PFSK-1 (cell line): Measurements from ENCODE around the gene KLRK1.
"Not testable (repeated sequence)": the region's sequence is repeated elsewhere in the genome, so short reads cannot be mapped to it uniquely, and the experiment has no call there.

Experiments
- POLR2AphosphoS5 ChIP-seq: IDR thresholded peaks from 2 replicates; pipeline ENCODE4 v1.6.1; 2012; ENCODE audit warnings: low read depth, mild to moderate bottlenecking, control low read depth, low read length, moderate library complexity
- REST ChIP-seq, 2 experiments: IDR thresholded peaks; 2 replicates each; pipeline versions ENCODE4 v1.6.1 to v1.8.0; 2011 to 2012; ENCODE audit warnings: low read depth in 2 of 2, low read length in 2 of 2, control low read depth in 1 of 2, inconsistent platforms in 1 of 2, mild to moderate bottlenecking in 1 of 2, moderate library complexity in 1 of 2; ENCODE audit not compliant: insufficient read depth in 1 of 2
- TAF1 ChIP-seq: IDR thresholded peaks from 2 replicates; pipeline ENCODE4 v1.6.1; 2012; ENCODE audit warnings: low read length, control low read depth, borderline replicate concordance; ENCODE audit not compliant: insufficient read depth

DNA sequence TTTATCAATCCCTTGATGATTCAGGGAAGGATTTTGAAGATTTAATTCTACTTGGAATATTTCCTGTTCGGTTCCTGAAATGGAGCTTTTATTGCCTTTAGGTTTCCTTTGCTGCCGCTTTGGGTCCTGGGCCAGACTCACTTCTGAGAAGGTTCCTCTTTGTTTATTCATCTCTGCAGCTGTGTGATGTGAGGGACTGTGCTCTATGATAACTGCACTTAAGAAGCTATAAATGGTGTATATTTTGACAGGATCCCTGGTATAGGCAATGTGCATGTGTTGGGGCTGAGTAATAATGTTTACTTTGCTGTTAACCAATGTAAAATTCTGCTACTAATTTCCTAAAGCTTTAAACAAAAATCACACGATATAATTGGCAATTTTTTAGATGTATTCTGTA, 46.0 kb upstream of the KLRK1 start, which contains the start of gene KLRC2:
- not testable (repeated sequence) for TF ChIP-seq REST (IDR thresholded peaks at IDR 0.05; ENCODE audit: insufficient read depth in 1 of 2, low read depth in 2 of 2, low read length in 2 of 2); POLR2AphosphoS5; TAF1
